ENCODE results near the gene CLHC1.

The CLHC1 gene

GRCh38 chr2:55180374-55180773 is 51.7 kb downstream of the CLHC1 start:
- no peak for DNase-seq (ENCODE audit: low read depth, low spot score)
- no peak overlapping the region for H3K4me3 ChIP-seq (ENCODE audit: low read length)

- DNase-seq (ENCODE audit: low read depth, low spot score), result no peak
- no peak overlapping the region for H3K4me3 ChIP-seq (ENCODE audit: low read length)
These were observed 56.0 kb downstream of the CLHC1 start for GRCh38 chr2:55176094-55176415.

GRCh38 chr2:55175254-55176093 is 56.6 kb downstream of the CLHC1 start:
- H3K4me3 ChIP-seq (ENCODE audit: low read length), result no peak overlapping the region
- peak; percentile 48 for DNase-seq (ENCODE audit: low read depth, low spot score)

GRCh38 chr2:55173438-55174054 is 58.5 kb downstream of the CLHC1 start:
- H3K4me3 ChIP-seq (ENCODE audit: low read length), result no peak overlapping the region
- DNase-seq (ENCODE audit: low read depth, low spot score), result no peak

- H3K4me3 ChIP-seq (ENCODE audit: low read length), result no peak overlapping the region
- DNase-seq (ENCODE audit: low read depth, low spot score), result no peak
These were observed 62.2 kb downstream of the CLHC1 start for GRCh38 chr2:55169915-55170314.

- no peak overlapping the region for H3K4me3 ChIP-seq (ENCODE audit: low read length)
- DNase-seq (ENCODE audit: low read depth, low spot score), result no peak
These were observed 62.7 kb downstream of the CLHC1 start for GRCh38 chr2:55169359-55169758.

GRCh38 chr2:55168221-55169154 is 63.6 kb downstream of the CLHC1 start:
- DNase-seq (ENCODE audit: low read depth, low spot score), result peak; percentile 70
- no peak overlapping the region for H3K4me3 ChIP-seq (ENCODE audit: low read length)

- H3K4me3 ChIP-seq (ENCODE audit: low read length), result no peak overlapping the region
- no peak for DNase-seq (ENCODE audit: low read depth, low spot score)
These were observed 66.5 kb downstream of the CLHC1 start for GRCh38 chr2:55165626-55166025.

- no peak for DNase-seq (ENCODE audit: low read depth, low spot score)
- H3K4me3 ChIP-seq (ENCODE audit: low read length), result no peak overlapping the region
These were observed 67.3 kb downstream of the CLHC1 start for GRCh38 chr2:55164534-55165480.

GRCh38 chr2:55163941-55164390 is 68.1 kb downstream of the CLHC1 start:
- no peak for DNase-seq (ENCODE audit: low read depth, low spot score)
- H3K4me3 ChIP-seq (ENCODE audit: low read length), result no peak overlapping the region

GRCh38 chr2:55163274-55163721 is 68.8 kb downstream of the CLHC1 start:
- DNase-seq (ENCODE audit: low read depth, low spot score), result no peak
- no peak overlapping the region for H3K4me3 ChIP-seq (ENCODE audit: low read length)

GRCh38 chr2:55162284-55163006 is 69.6 kb downstream of the CLHC1 start:
- no peak for DNase-seq (ENCODE audit: low read depth, low spot score)
- no peak overlapping the region for H3K4me3 ChIP-seq (ENCODE audit: low read length)

- H3K4me3 ChIP-seq (ENCODE audit: low read length), result no peak overlapping the region
- no peak for DNase-seq (ENCODE audit: low read depth, low spot score)
These were observed 70.5 kb downstream of the CLHC1 start for GRCh38 chr2:55161295-55162210.

- no peak for DNase-seq (ENCODE audit: low read depth, low spot score)
These were observed 71.7 kb downstream of the CLHC1 start for GRCh38 chr2:55160422-55160821.

GRCh38 chr2:55159752-55160151 is 72.3 kb downstream of the CLHC1 start:
- H3K4me3 ChIP-seq (ENCODE audit: low read length), result no peak overlapping the region
- no peak for DNase-seq (ENCODE audit: low read depth, low spot score)

More at GRCh38 chr2:55160422-55160821, 71.7 kb downstream of the CLHC1 start:
- no peak overlapping the region for H3K4me3 ChIP-seq (ENCODE audit: low read length)

GRCh38 chr2:55159037-55159651 is 72.9 kb downstream of the CLHC1 start:
- DNase-seq (ENCODE audit: low read depth, low spot score), result peak; percentile 74
- H3K4me3 ChIP-seq (ENCODE audit: low read length), result no peak overlapping the region

Measured in Jurkat, Clone E6-1 (cell line).